ENCODE measurements around the gene WNK2.
"Not testable (repeated sequence)": the region's sequence is repeated elsewhere in the genome, so short reads cannot be mapped to it uniquely, and the experiment has no call there.

Gene WNK2

GRCh38 chr9:93183663-93184431 lies at the start of gene WNK2:
WNK2 (plus strand) TSS chr9:93184139; CDS start chr9:93184930, 791 bp downstream.
- H3K36me3 ChIP-seq (ENCODE audit: control insufficient read depth, insufficient read depth, low read length): no peaks in the 10 kb centered on the region
- H3K27ac ChIP-seq (ENCODE audit: low read length): no peak within 1 kb of the TSS
- WGBS (ENCODE audit: insufficient coverage, insufficient read length): no CpG with 5 or more reads among the region's 82 CpGs
- peaks cover 3% of the 10 kb centered on the region; the same call in 1 of the 2 replicates for H3K27me3 ChIP-seq (ENCODE audit: control insufficient read depth, insufficient read depth, low read length)
- peak within 1 kb of the TSS; percentile 72 for H3K4me3 ChIP-seq (ENCODE audit: low read length)
- H3K9me3 ChIP-seq (ENCODE audit: control insufficient read depth, insufficient read depth, low read length): no peaks in the 10 kb centered on the region
- no peak for DNase-seq (ENCODE audit: low read depth, low spot score)
- H3K4me1 ChIP-seq (ENCODE audit: control insufficient read depth, insufficient read depth, low read length): peaks cover 3% of the 10 kb centered on the region; the same call in 1 of the 2 replicates

GRCh38 chr9:93134740-93135444 lies 49.0 kb upstream of the WNK2 start:
- no CpG with 5 or more reads among the region's 14 CpGs for whole genome bisulfite sequencing (ENCODE audit: insufficient coverage, insufficient read length)
- Histone ChIP-seq H3K4me3 (ENCODE audit: low read length) (peak overlapping the region; percentile 67; the same call in 1 of the 2 replicates), H3K27me3 (ENCODE audit: control insufficient read depth, insufficient read depth, low read length) (no peaks in the 10 kb centered on the region), H3K4me1 (ENCODE audit: control insufficient read depth, insufficient read depth, low read length) (peaks cover 8% of the 10 kb centered on the region), H3K9me3 (ENCODE audit: control insufficient read depth, insufficient read depth, low read length) (no peaks in the 10 kb centered on the region), H3K36me3 (ENCODE audit: control insufficient read depth, insufficient read depth, low read length) (no peaks in the 10 kb centered on the region), H3K27ac (ENCODE audit: low read length) (no peak overlapping the region)
- DNase-seq (ENCODE audit: low read depth, low spot score): no peak

GRCh38 chr9:93136011-93136440 lies 47.9 kb upstream of the WNK2 start:
- Histone ChIP-seq H3K9me3 (ENCODE audit: control insufficient read depth, insufficient read depth, low read length) (no peaks in the 10 kb centered on the region), H3K4me1 (ENCODE audit: control insufficient read depth, insufficient read depth, low read length) (peaks cover 8% of the 10 kb centered on the region), H3K27ac (ENCODE audit: low read length) (no peak overlapping the region), H3K4me3 (ENCODE audit: low read length) (no peak overlapping the region), H3K36me3 (ENCODE audit: control insufficient read depth, insufficient read depth, low read length) (no peaks in the 10 kb centered on the region), H3K27me3 (ENCODE audit: control insufficient read depth, insufficient read depth, low read length) (no peaks in the 10 kb centered on the region)
- no peak for DNase-seq (ENCODE audit: low read depth, low spot score)
- no CpG with 5 or more reads among the region's 11 CpGs for WGBS (ENCODE audit: insufficient coverage, insufficient read length)

DNA sequence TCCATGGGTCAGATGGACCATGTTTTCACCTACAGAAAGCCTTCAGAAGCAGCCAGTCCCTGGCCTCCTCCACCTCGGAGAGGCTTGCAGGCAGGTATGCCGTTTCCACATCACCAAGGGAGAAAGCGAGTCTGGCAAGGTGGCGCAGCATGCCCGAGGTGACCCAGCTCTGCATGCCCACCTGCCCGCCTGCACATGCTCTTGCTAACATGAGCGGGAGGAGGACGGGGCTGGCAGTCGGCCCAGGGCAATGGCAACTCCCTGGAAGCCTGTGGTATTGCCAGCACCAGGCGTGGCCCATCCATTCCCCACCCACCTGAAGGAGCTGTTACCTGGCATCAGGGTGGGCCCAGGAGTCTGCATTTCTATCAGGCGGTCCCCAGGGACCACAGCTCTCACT lies 46.6 kb upstream of the WNK2 start:
- no CpG with 5 or more reads among the region's 11 CpGs for WGBS (ENCODE audit: insufficient coverage, insufficient read length)
- H3K27me3 ChIP-seq (ENCODE audit: control insufficient read depth, insufficient read depth, low read length): no peaks in the 10 kb centered on the region
- H3K36me3 ChIP-seq (ENCODE audit: control insufficient read depth, insufficient read depth, low read length): no peaks in the 10 kb centered on the region
- peaks cover 7% of the 10 kb centered on the region for H3K4me1 ChIP-seq (ENCODE audit: control insufficient read depth, insufficient read depth, low read length)
- DNase-seq (ENCODE audit: low read depth, low spot score): no peak
- H3K4me3 ChIP-seq (ENCODE audit: low read length): no peak overlapping the region
- no peaks in the 10 kb centered on the region for H3K9me3 ChIP-seq (ENCODE audit: control insufficient read depth, insufficient read depth, low read length)
- no peak overlapping the region for H3K27ac ChIP-seq (ENCODE audit: low read length)

- WGBS (ENCODE audit: insufficient coverage, insufficient read length): no CpG with 5 or more reads among the region's 7 CpGs
- DNase-seq (ENCODE audit: low read depth, low spot score): no peak
- Histone ChIP-seq H3K4me1 (ENCODE audit: control insufficient read depth, insufficient read depth, low read length) (no peaks in the 10 kb centered on the region; the same call in 1 of the 2 replicates), H3K36me3 (ENCODE audit: control insufficient read depth, insufficient read depth, low read length) (no peaks in the 10 kb centered on the region), H3K4me3 (ENCODE audit: low read length) (no peak overlapping the region), H3K27ac (ENCODE audit: low read length) (no peak overlapping the region), H3K9me3 (ENCODE audit: control insufficient read depth, insufficient read depth, low read length) (no peaks in the 10 kb centered on the region), H3K27me3 (ENCODE audit: control insufficient read depth, insufficient read depth, low read length) (no peaks in the 10 kb centered on the region)
Measured at GRCh38 chr9:93138171-93138764, 45.7 kb upstream of the WNK2 start.

DNA sequence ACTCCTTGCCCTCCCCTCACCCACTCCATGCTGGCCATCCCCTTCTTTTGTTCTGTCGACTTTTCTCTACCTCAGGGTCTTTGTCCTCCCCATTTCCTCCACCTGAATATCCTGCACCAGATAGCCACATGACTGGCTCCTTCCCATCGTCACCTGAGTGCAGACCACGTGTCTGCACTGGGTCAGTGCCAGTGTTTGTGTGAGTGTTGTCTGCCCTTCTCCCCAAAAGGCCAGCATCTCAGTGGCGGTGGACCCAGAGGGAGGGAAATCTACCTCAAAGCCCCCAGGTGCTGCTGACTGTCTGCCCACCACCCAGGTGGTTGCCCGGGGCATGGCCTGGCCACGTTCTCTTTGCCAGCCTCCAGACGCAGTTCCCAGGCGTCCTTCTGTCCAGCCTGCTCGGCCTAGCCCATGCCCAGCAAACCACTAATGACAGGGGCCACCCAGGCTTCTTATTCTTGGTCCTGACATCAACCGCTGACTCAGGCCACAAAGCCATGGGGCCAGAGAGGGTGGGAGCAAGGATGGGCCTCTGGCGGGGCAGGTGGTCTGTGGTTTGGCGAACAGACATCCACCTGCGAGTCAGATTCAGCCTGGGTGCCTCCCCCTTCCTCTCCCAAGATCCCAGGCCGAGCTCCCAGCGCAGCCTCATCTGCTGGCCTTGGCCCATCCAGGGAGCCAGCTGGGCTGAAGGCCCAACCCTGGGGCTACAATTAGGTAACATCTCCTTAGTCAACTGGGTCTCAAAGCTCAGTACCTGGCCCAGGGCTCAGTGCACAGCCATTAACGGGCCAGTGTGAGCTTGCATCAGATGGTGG lies 44.4 kb upstream of the WNK2 start:
- no peak overlapping the region for H3K4me3 ChIP-seq (ENCODE audit: low read length)
- no CpG with 5 or more reads among the region's 16 CpGs for whole genome bisulfite sequencing (ENCODE audit: insufficient coverage, insufficient read length)
- peaks cover 6% of the 10 kb centered on the region for H3K4me1 ChIP-seq (ENCODE audit: control insufficient read depth, insufficient read depth, low read length)
- H3K27me3 ChIP-seq (ENCODE audit: control insufficient read depth, insufficient read depth, low read length): no peaks in the 10 kb centered on the region
- no peak overlapping the region for H3K27ac ChIP-seq (ENCODE audit: low read length)
- no peaks in the 10 kb centered on the region for H3K9me3 ChIP-seq (ENCODE audit: control insufficient read depth, insufficient read depth, low read length)
- no peaks in the 10 kb centered on the region for H3K36me3 ChIP-seq (ENCODE audit: control insufficient read depth, insufficient read depth, low read length)
- no peak for DNase-seq (ENCODE audit: low read depth, low spot score)

- peaks cover 6% of the 10 kb centered on the region; the same call in 1 of the 2 replicates for H3K4me1 ChIP-seq (ENCODE audit: control insufficient read depth, insufficient read depth, low read length)
- no peak overlapping the region for H3K27ac ChIP-seq (ENCODE audit: low read length)
- H3K9me3 ChIP-seq (ENCODE audit: control insufficient read depth, insufficient read depth, low read length): no peaks in the 10 kb centered on the region
- H3K27me3 ChIP-seq (ENCODE audit: control insufficient read depth, insufficient read depth, low read length): no peaks in the 10 kb centered on the region
- H3K36me3 ChIP-seq (ENCODE audit: control insufficient read depth, insufficient read depth, low read length): no peaks in the 10 kb centered on the region
- DNase-seq (ENCODE audit: low read depth, low spot score): no peak
- no CpG with 5 or more reads among the region's 8 CpGs for WGBS (ENCODE audit: insufficient coverage, insufficient read length)
- H3K4me3 ChIP-seq (ENCODE audit: low read length): no peak overlapping the region
Measured at GRCh38 chr9:93141771-93142483, 42.0 kb upstream of the WNK2 start.

- no peaks in the 10 kb centered on the region for H3K9me3 ChIP-seq (ENCODE audit: control insufficient read depth, insufficient read depth, low read length)
- no peak for DNase-seq (ENCODE audit: low read depth, low spot score)
- H3K4me3 ChIP-seq (ENCODE audit: low read length): no peak overlapping the region
- peaks cover 6% of the 10 kb centered on the region; the same call in 1 of the 2 replicates for H3K4me1 ChIP-seq (ENCODE audit: control insufficient read depth, insufficient read depth, low read length)
- H3K27ac ChIP-seq (ENCODE audit: low read length): no peak overlapping the region
- WGBS (ENCODE audit: insufficient coverage, insufficient read length): no CpG with 5 or more reads among the region's 15 CpGs
- no peaks in the 10 kb centered on the region for H3K27me3 ChIP-seq (ENCODE audit: control insufficient read depth, insufficient read depth, low read length)
- H3K36me3 ChIP-seq (ENCODE audit: control insufficient read depth, insufficient read depth, low read length): no peaks in the 10 kb centered on the region
Measured at GRCh38 chr9:93143830-93144530, 40.0 kb upstream of the WNK2 start.

- H3K9me3 ChIP-seq (ENCODE audit: control insufficient read depth, insufficient read depth, low read length); H3K4me1 ChIP-seq (ENCODE audit: control insufficient read depth, insufficient read depth, low read length); H3K4me3 ChIP-seq (ENCODE audit: low read length); H3K36me3 ChIP-seq (ENCODE audit: control insufficient read depth, insufficient read depth, low read length); H3K27ac ChIP-seq (ENCODE audit: low read length); H3K27me3 ChIP-seq (ENCODE audit: control insufficient read depth, insufficient read depth, low read length); DNase-seq (ENCODE audit: low read depth, low spot score): not testable (repeated sequence)
- no CpG with 5 or more reads among the region's 6 CpGs for WGBS (ENCODE audit: insufficient coverage, insufficient read length)
Measured at GRCh38 chr9:93146696-93147095, 37.2 kb upstream of the WNK2 start.

Measured in iPS DF 6.9 (cell line).